Inferior parietal cortex (tissue), 1 donor: ENCODE results near the gene TUBB2A.
A peak's percentile ranks its signal among the peaks of the same experiment; 100 is the strongest.

ENCODE experiments used
- DNase-seq: peaks from one replicate; pipeline ENCODE4 v3.0.0-alpha.2; 2016; ENCODE audit errors: extremely low spot score

Gene TUBB2A

GRCh38 chr6:3119040-3119723 lies 38.2 kb downstream of the TUBB2A start:
- peak; percentile 25 for DNase-seq

- peak; percentile 91 for DNase-seq
Measured at GRCh38 chr6:3118353-3119039, 38.8 kb downstream of the TUBB2A start, which contains the start of gene BPHL. TSS of gene BPHL (plus strand) at chr6:3118711. CDS start at chr6:3118741, 30 bp downstream.

DNA sequence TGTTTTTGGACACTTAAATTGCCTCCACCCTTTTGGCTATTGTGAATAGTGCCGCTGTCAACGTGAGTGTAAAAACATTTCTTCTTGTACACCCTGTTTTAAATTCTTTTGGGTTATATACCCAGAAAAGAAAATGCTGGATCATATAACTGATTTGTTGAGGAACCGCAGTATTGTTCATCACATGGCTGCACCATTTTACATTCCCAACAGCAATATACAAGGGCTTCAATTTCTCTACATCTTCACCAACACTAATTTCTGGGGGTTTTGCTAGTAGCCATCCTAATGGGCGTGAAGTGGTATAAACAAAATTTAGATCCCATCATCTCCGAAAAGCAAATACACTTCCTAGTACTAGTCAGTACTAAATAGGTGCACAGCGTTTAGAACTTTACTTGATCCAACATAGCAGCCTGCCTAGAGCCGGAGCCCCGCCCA lies 39.4 kb downstream of the TUBB2A start:
- no peak for DNase-seq

DNA sequence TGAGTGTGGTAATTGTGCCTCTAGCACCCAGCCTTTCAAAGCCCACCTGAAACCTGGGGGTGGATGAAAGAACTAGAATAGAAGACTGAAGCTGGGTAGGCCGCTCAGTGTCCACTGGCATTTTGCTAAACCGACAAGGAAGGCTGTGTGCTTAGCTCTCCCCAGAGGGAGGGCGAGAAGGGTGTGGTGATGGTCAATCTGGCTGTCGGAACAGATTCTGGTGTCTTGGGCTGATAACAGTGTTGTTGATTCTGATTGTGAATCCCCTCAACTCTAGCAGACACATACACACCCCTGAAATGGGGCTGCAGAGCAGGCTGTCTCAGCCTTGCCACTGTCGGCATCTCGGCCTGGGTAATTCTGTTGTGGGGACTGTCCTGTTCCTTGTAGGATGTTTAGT lies 43.0 kb downstream of the TUBB2A start:
- no peak for DNase-seq

- no peak for DNase-seq
Measured at GRCh38 chr6:3109761-3110160, 47.6 kb downstream of the TUBB2A start.

DNA sequence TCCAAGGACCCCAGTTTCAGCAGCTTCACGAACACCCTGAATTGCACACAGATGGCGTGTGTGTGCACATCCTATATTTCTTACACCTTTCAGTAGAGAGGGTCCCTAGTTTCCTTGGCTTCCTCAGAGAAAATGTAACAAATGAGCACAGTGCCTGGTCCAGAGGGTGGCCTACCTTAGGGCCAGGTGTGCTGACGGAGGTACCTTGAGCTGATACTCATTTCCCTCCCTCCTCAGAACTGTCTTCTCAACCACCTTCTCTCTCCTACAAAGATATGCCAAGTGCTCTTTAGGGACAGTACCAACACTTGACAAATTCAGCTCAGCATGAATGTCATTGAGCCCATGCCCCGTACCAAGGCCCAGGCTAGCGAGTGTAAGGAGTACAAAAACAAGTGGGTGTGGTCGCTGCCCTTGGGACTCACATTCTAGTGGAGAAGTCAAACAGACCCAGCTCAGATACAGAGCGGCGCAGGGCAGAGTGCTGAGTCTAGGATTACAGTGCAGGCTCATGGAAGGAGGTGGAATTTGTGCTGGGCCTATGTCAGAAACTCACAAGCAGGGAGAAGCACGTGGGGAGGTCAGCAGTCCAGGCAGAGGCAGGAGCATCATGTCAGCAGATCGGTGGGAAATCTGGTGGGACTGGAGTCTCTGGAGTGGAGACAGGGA lies 48.5 kb downstream of the TUBB2A start:
- no peak for DNase-seq
